ENCODE results near the gene ZNF487. TPM values are rescaled to one million over a fixed set of nuclear protein-coding genes. Genes with fewer than 3 reads are reported as not detected.
"Not testable (repeated sequence)": the region's sequence is repeated elsewhere in the genome, so short reads cannot be mapped to it uniquely, and the experiment has no call there.

Gene ZNF487
- polyA plus RNA-seq, 4 donors, result 5.0 to 17.4 (median 11.6) TPM

GRCh38 chr10:43437141-43437870 is 395 bp downstream of the ZNF487 start:
- Histone ChIP-seq H3K27me3 (ENCODE audit: control insufficient read depth in 3 of 3, insufficient read depth in 3 of 3, low read length in 3 of 3) (no peaks in the 10 kb centered on the region), H3K36me3 (ENCODE audit: control insufficient read depth in 3 of 3, insufficient read depth in 2 of 3, low read depth in 1 of 3, low read length in 3 of 3) (peaks cover 0 to 2% (median 0%) of the 10 kb centered on the region in 3 donors), H3K9me3 (ENCODE audit: control insufficient read depth in 2 of 2, insufficient read depth in 1 of 2, low read depth in 1 of 2, low read length in 1 of 2) (no peaks in the 10 kb centered on the region)

GRCh38 chr10:43440463-43441134 is 3.7 kb downstream of the ZNF487 start:
- Histone ChIP-seq H3K4me1 (ENCODE audit: control insufficient read depth in 3 of 3, insufficient read depth in 2 of 3, low read depth in 1 of 3, low read length in 2 of 3) (no peaks in the 10 kb centered on the region), H3K36me3 (ENCODE audit: control insufficient read depth in 3 of 3, insufficient read depth in 2 of 3, low read depth in 1 of 3, low read length in 3 of 3) (peaks cover 0 to 9% (median 0%) of the 10 kb centered on the region in 3 donors), H3K9me3 (ENCODE audit: control insufficient read depth in 2 of 2, insufficient read depth in 1 of 2, low read depth in 1 of 2, low read length in 1 of 2) (peaks cover 0 to 12% of the 10 kb centered on the region in 2 donors), H3K27ac (ENCODE audit: low read depth in 1 of 3, low read length in 2 of 3) (peak overlapping the region in 1 of 3 donors; percentile 11), H3K4me3 (ENCODE audit: low read depth in 1 of 3, low read length in 3 of 3) (no peak overlapping the region), H3K27me3 (ENCODE audit: control insufficient read depth in 3 of 3, insufficient read depth in 3 of 3, low read length in 3 of 3) (no peaks in the 10 kb centered on the region)
- DNase-seq (no peak), FAIRE-seq (no peak)
- WGBS, 3 donors, result 84 to 86% (median 86%) methylated on average over 5 of the region's 5 CpGs

More at GRCh38 chr10:43437141-43437870, 395 bp downstream of the ZNF487 start:
- FAIRE-seq (no peak), DNase-seq (peak in 1 of 2 donors; percentile 50)
- peak overlapping the region; percentile 59 to 98 (median 82) for H3K4me3 ChIP-seq (ENCODE audit: low read depth in 1 of 3, low read length in 3 of 3)
- H3K27ac ChIP-seq (ENCODE audit: low read depth in 1 of 3, low read length in 2 of 3), result peak overlapping the region; percentile 91 to 100 (median 98)
- peaks cover 0 to 3% (median 0%) of the 10 kb centered on the region in 3 donors for H3K4me1 ChIP-seq (ENCODE audit: control insufficient read depth in 3 of 3, insufficient read depth in 2 of 3, low read depth in 1 of 3, low read length in 2 of 3)
- WGBS, 3 donors, result 5 to 8% (median 6%) methylated on average over 22 to 30 of the region's 30 CpGs

- H3K4me1 ChIP-seq (ENCODE audit: control insufficient read depth in 3 of 3, insufficient read depth in 2 of 3, low read depth in 1 of 3, low read length in 2 of 3), result no peaks in the 10 kb centered on the region
- WGBS, 3 donors, result 77 to 80% (median 78%) methylated on average over 7 of the region's 7 CpGs
- no peak overlapping the region for H3K27ac ChIP-seq (ENCODE audit: low read depth in 1 of 3, low read length in 2 of 3)
- no peaks in the 10 kb centered on the region for H3K27me3 ChIP-seq (ENCODE audit: control insufficient read depth in 3 of 3, insufficient read depth in 3 of 3, low read length in 3 of 3)
- peak in 1 of 2 donors; percentile 17 for DNase-seq
- peaks cover 0 to 14% (median 0%) of the 10 kb centered on the region in 3 donors for H3K36me3 ChIP-seq (ENCODE audit: control insufficient read depth in 3 of 3, insufficient read depth in 2 of 3, low read depth in 1 of 3, low read length in 3 of 3)
- H3K4me3 ChIP-seq (ENCODE audit: low read depth in 1 of 3, low read length in 3 of 3), result no peak overlapping the region
- peaks cover 0 to 26% of the 10 kb centered on the region in 2 donors for H3K9me3 ChIP-seq (ENCODE audit: control insufficient read depth in 2 of 2, insufficient read depth in 1 of 2, low read depth in 1 of 2, low read length in 1 of 2)
- FAIRE-seq, result no peak
These were observed 7.4 kb downstream of the ZNF487 start for GRCh38 chr10:43444323-43444722.

- WGBS, 3 donors, result 86 to 91% (median 88%) methylated on average over 2 of the region's 2 CpGs
- Histone ChIP-seq H3K27ac (ENCODE audit: low read depth in 1 of 3, low read length in 2 of 3) (no peak overlapping the region), H3K36me3 (ENCODE audit: control insufficient read depth in 3 of 3, insufficient read depth in 2 of 3, low read depth in 1 of 3, low read length in 3 of 3) (peaks cover 0 to 14% (median 0%) of the 10 kb centered on the region in 3 donors), H3K9me3 (ENCODE audit: control insufficient read depth in 2 of 2, insufficient read depth in 1 of 2, low read depth in 1 of 2, low read length in 1 of 2) (peaks cover 0 to 26% of the 10 kb centered on the region in 2 donors), H3K4me3 (ENCODE audit: low read depth in 1 of 3, low read length in 3 of 3) (no peak overlapping the region), H3K27me3 (ENCODE audit: control insufficient read depth in 3 of 3, insufficient read depth in 3 of 3, low read length in 3 of 3) (no peaks in the 10 kb centered on the region), H3K4me1 (ENCODE audit: control insufficient read depth in 3 of 3, insufficient read depth in 2 of 3, low read depth in 1 of 3, low read length in 2 of 3) (no peaks in the 10 kb centered on the region)
- no peak for DNase-seq
- FAIRE-seq, result no peak
These were observed 8.1 kb downstream of the ZNF487 start for GRCh38 chr10:43444897-43445466.

GRCh38 chr10:43446219-43447017 is 9.5 kb downstream of the ZNF487 start:
- Histone ChIP-seq H3K9me3 (ENCODE audit: control insufficient read depth in 2 of 2, insufficient read depth in 1 of 2, low read depth in 1 of 2, low read length in 1 of 2) (peaks cover 0 to 26% of the 10 kb centered on the region in 2 donors), H3K36me3 (ENCODE audit: control insufficient read depth in 3 of 3, insufficient read depth in 2 of 3, low read depth in 1 of 3, low read length in 3 of 3) (peaks cover 0 to 14% (median 0%) of the 10 kb centered on the region in 3 donors)
- WGBS, 3 donors, result 95 to 98% (median 98%) methylated on average over 42 to 53 of the region's 53 CpGs
- DNase-seq; H3K27me3 ChIP-seq (ENCODE audit: control insufficient read depth in 3 of 3, insufficient read depth in 3 of 3, low read length in 3 of 3); FAIRE-seq; H3K4me3 ChIP-seq (ENCODE audit: low read depth in 1 of 3, low read length in 3 of 3); H3K4me1 ChIP-seq (ENCODE audit: control insufficient read depth in 3 of 3, insufficient read depth in 2 of 3, low read depth in 1 of 3, low read length in 2 of 3); H3K27ac ChIP-seq (ENCODE audit: low read depth in 1 of 3, low read length in 2 of 3): not testable (repeated sequence)

- FAIRE-seq (no peak), DNase-seq (no peak)
- WGBS, 3 donors, result 86 to 96% (median 90%) methylated on average over 2 of the region's 2 CpGs
- peaks cover 0 to 11% (median 0%) of the 10 kb centered on the region in 3 donors for H3K36me3 ChIP-seq (ENCODE audit: control insufficient read depth in 3 of 3, insufficient read depth in 2 of 3, low read depth in 1 of 3, low read length in 3 of 3)
- no peaks in the 10 kb centered on the region for H3K4me1 ChIP-seq (ENCODE audit: control insufficient read depth in 3 of 3, insufficient read depth in 2 of 3, low read depth in 1 of 3, low read length in 2 of 3)
- H3K27ac ChIP-seq (ENCODE audit: low read depth in 1 of 3, low read length in 2 of 3), result no peak overlapping the region
- H3K27me3 ChIP-seq (ENCODE audit: control insufficient read depth in 3 of 3, insufficient read depth in 3 of 3, low read length in 3 of 3), result no peaks in the 10 kb centered on the region
- H3K9me3 ChIP-seq (ENCODE audit: control insufficient read depth in 2 of 2, insufficient read depth in 1 of 2, low read depth in 1 of 2, low read length in 1 of 2), result peaks cover 0 to 26% of the 10 kb centered on the region in 2 donors
- H3K4me3 ChIP-seq (ENCODE audit: low read depth in 1 of 3, low read length in 3 of 3), result no peak overlapping the region
These were observed 11.8 kb downstream of the ZNF487 start for GRCh38 chr10:43448742-43449141.

- peaks cover 0 to 9% (median 5%) of the 10 kb centered on the region in 3 donors for H3K4me1 ChIP-seq (ENCODE audit: control insufficient read depth in 3 of 3, insufficient read depth in 2 of 3, low read depth in 1 of 3, low read length in 2 of 3)
- no peak for FAIRE-seq
- H3K27me3 ChIP-seq (ENCODE audit: control insufficient read depth in 3 of 3, insufficient read depth in 3 of 3, low read length in 3 of 3), result no peaks in the 10 kb centered on the region
- 57 to 68% (median 66%) methylated on average over 4 of the region's 4 CpGs for whole genome bisulfite sequencing, 3 donors
- no peak overlapping the region for H3K4me3 ChIP-seq (ENCODE audit: low read depth in 1 of 3, low read length in 3 of 3)
- peaks cover 0 to 7% (median 0%) of the 10 kb centered on the region in 3 donors for H3K36me3 ChIP-seq (ENCODE audit: control insufficient read depth in 3 of 3, insufficient read depth in 2 of 3, low read depth in 1 of 3, low read length in 3 of 3)
- peaks cover 0 to 2% of the 10 kb centered on the region in 2 donors for H3K9me3 ChIP-seq (ENCODE audit: control insufficient read depth in 2 of 2, insufficient read depth in 1 of 2, low read depth in 1 of 2, low read length in 1 of 2)
- DNase-seq, result no peak
- peak overlapping the region in 1 of 3 donors; percentile 68 for H3K27ac ChIP-seq (ENCODE audit: low read depth in 1 of 3, low read length in 2 of 3)
These were observed 15.5 kb downstream of the ZNF487 start for GRCh38 chr10:43452356-43452914.

All from small intestine (tissue), 7 donors.